Stimulated activated CD4-positive, alpha-beta T cell treated with anti-CD3 and anti-CD28 coated beads, Interleukin-1b, Interleukin-23, amount 100 ng/mL, for 4 hours (primary cell): ENCODE results near the gene GAS2L2.
"Not testable (repeated sequence)": the region's sequence is repeated elsewhere in the genome, so short reads cannot be mapped to it uniquely, and the experiment has no call there.

ENCODE experiments used
- DNase-seq, 2 donors: peaks; one replicate each; pipeline ENCODE4 v3.0.0-alpha.2; 2020; ENCODE audit warnings: low read depth in 2 of 2

GAS2L2 gene

DNA sequence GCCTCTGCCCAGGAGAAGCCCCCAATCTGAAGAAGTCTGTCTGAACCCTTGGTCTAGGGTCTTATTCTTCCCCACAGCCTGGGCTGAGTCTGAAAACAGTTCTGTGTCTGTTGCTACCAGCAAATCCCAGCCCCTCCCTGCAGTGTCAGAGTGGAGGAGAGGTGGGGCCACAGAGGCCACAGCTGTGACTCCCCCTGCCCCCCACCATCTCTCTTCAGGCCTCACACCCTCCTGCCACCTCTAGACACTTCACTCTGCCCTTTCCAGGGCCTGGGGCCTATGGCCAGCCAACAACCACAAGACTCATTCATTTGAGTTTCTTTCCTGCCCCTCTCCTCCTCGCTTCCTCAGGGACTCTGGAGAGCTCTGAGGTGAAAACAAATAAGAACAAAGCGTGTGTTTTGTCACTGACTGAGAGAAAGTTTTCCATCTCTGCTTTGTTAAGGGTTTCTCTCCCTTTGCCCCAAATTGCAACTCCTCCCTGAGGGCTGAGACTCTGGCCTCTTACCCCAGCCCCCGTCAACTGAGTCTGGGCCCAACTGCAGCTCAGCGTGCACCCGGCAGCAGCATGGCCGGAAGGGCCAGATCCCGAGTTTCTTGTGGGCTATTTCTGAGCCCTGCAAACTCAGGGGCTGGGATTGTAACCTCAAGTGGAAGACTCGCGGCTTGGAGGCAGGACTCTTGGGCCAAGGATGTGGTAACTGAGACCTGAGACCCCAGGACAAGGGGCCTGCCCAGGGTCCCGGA, 20.8 kb upstream of the GAS2L2 start:
- no peak for DNase-seq

DNA sequence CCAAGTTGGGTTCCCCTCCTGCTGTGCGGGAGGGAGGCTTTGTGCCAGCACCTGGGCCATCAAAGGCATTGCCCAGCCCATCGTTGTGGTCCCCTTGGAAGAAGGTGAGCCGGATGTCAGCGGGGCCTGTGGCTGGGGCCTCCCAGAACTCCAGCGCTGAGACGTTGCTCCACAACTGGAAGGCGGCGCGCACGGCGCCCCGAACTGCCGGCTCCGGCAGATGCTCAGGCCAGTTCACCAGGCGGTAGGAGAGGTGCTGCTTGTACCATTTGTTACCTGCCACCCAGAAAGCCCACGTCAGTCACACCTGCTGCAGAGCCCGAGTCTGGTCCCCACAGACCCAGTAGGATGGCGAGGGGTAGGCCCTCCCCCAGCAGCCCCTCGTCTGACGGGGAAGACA, 20.1 kb upstream of the GAS2L2 start:
- no peak for DNase-seq

- DNase-seq, result no peak
Observed at GRCh38 chr17:35769895-35770486, 17.0 kb upstream of the GAS2L2 start.

- DNase-seq, result no peak
Observed at GRCh38 chr17:35768797-35769196, 15.8 kb upstream of the GAS2L2 start.

DNA sequence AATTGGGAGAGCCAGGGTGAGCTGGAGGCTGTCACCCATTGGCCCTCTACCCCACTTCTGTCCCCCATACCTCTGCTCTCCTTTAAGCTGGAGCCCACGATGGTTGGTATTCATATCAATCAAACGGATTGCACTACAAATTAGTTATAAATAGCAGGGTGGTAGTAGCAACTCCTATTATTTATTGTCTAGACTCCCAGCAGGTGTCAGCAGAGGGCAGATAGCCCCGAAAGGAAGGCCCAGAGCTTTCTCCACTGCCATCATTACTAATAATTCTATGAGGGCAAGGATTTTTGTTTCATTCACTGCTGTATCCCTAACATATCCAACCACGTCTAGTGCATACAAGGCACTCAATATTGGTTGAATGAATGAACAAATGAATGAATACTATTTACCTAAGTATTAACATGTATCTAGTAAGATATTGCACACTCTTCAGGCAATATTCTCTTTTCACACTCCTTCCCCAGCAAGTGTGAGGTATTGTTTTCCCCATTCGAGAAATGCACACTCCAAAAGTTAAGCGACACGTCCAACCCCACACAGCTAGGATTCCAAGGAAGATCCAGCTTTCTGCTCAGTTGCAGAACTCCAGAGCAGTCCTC, 14.0 kb upstream of the GAS2L2 start:
- peak in 1 of 2 donors; percentile 25 for DNase-seq

- no peak for DNase-seq
Observed at GRCh38 chr17:35766489-35766877, 13.4 kb upstream of the GAS2L2 start.

DNA sequence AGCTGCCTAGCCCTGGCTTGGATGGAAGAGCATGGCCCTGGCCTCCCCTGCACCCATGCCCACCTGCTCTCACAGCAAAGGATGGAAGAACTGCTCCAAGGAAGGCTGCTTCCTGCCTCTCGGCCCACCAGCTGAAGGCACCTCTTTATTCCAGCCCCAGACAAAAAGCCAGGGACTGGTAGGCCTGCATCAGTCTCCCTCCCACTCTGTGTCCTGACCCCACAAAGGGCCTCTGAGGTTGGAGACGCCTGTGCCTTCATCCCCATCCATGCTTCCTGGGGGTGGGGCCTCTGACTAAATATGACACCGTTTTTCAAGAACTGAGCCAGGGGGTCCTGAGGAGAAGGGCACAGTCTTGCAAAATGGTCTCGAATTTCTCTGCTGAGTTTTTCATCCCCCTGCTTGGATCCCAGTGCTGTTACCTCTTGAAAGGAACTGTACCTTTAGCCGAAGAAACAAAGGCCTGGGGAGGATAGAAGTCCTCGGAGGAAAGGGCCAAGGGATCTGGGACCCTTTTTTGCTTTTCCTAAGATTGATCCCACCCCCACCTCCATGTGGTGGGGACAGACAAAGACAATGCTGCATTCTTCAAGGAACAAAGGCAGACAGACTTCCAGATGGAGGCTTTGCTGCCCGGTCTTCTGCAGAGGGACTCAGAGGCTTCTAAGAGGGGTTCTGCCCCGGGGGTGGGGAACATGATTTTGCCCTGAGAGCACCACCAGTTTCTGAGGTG, 12.9 kb upstream of the GAS2L2 start:
- DNase-seq, result no peak

DNA sequence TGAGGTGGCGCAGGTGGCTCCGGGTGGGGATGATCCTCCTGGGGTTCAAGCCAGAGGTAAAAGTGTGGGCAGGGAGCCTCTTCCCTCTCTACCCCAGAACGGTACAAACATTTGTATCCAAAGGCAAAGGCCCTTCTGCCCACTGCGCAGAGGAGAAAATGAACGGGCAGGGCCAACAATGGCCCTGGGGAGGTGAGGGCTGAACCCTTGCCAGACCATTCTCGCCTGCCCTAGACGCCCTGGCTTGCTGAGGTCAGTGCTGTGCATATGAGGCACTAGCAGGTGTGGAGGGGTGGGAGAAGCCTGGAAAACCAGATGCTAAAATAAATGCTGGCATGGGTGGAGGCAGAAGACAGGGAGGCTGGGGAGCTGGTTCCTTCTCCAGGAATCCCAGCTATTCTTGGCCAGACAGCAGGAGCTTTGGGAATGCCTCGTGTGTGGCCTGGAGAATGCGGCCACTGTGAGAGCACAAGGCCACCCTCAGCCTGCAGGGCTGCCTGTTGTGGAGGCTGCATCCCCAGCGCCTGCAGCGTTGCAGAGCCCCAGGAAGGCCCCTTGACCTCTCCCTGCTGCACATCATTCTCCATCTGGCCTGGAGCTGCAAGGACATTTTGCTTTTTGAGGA, 12.2 kb upstream of the GAS2L2 start:
- no peak for DNase-seq

- DNase-seq, result peak; percentile 74 to 87
Observed at GRCh38 chr17:35764123-35764991, 11.3 kb upstream of the GAS2L2 start.

GRCh38 chr17:35763767-35764122, 10.7 kb upstream of the GAS2L2 start:
- DNase-seq, result no peak

DNA sequence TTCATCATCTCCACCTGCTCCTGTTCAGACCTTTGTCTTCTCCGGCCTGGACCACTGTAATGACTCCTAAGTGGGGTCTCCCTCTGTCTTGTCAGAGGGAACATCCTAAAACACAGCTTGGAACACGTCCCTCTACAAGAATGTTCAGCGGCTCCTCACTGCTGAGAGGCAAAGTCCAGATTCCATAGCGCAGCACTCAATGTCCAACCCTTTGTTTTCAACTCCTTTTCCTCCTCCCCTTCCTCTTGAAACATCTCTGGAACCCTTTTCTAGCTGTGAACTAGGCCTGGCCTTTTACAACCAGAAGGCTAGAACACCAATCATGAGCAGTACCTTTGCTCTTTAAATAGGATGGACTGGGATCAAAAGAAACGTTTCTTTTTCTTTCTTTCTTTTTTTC, 8.6 kb upstream of the GAS2L2 start:
- DNase-seq, result no peak

DNA sequence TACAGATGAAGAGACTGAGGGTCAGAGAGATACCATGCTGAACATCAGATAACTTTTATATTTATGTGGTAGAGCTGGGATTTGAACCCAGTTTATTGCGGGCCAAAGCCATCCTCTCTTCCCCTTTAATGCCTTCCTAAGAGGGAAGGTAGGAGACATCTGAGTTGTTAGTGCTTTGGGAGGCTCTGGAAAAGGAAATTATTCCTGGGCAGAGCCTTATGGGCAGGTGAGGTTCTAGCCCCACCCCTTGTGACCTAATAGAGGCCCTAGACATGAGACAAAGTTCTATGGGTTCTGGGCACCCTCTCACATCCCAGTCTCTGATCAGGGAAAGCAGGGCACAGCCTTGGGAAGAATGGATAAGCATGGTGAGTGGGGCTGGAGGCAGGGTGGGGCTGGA, 7.5 kb upstream of the GAS2L2 start, which contains the start of gene C17orf50:
Gene C17orf50, plus strand, starts transcription at position 301 of the 400 bp plus-strand sequence. Its CDS starts 55 bp downstream, at position 356.
- DNase-seq, result no peak

GRCh38 chr17:35757243-35757642, 4.2 kb upstream of the GAS2L2 start:
- DNase-seq, result no peak

DNA sequence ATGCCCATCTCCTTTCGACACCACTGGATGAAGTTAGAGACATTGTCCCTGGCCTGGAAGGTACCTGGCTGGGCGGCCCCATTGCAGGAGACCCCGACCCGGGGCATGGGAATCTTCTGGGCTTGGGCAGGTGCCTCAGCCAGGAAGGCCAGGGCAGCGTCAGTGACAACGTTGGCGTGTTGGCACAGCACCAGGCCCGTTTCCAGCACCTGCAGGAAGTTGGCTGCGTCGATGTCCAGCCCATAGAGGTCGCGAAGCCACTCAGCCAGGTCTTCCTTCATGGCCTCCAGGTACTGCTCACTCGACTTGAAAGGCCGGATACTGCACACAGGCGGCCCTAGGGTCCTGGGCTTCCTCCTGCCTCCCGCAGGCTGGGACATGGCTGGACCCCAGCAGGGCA, 568 bp downstream of the GAS2L2 start:
- DNase-seq, result no peak

DNA sequence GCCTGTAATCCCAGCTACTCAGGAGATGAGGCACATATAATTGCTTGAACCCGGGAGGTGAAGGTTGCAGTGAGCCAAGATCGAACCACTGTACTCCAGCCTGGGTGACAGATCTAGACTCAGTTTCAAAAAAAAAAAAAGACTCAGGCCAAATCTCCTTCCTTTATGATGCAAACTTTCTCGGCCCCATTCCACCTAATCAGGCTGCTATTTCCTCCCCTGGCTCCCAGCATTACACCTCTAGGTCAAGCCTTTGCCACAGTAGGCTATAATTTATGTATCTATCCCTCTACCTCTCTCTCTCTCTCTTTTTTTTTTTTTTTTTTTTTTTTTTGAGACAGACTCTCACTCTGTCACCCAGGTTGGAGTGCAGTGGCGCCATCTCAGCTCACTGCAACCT, 1.5 kb downstream of the GAS2L2 start:
- not testable (repeated sequence) for DNase-seq

DNA sequence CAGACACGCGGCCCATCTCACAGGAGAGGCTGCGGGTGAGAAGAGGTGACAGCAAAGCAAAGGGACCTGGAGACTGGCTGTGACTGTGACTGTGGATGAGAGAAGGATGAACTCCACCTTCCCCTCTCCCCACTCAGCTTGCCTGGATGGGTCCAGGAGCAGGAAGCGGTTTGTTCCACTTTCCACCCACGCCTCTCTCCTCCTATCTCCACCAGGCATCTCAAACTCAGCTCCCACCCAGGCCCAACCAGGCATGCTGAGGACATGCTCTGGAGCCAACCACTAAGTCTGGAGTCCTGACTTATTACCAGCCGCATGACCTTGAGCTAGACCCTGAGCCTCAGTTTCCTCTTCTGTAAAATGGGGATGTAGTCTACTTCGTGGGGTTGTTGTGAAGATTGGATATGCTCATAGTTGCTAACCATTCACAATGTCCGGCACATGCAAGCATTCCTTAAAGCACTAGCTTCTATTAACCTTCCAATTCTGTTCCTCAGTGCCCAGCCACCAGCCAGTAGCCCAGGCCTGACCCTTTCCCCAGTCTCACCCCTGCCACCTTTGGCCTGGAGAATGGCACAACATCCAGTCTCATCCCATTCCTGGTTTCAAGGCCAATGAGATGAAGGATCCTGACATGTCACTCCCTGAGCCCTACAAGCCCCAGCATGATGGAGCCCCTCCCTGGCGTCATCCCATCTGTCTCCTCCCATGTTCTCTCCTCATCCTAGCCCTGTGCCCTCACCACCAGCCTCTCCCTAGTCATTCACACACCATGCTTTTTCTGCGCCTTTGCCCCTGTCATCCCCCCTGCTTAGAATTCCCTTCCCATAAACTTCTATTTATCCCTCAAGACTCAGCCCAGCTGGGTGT, 2.3 kb downstream of the GAS2L2 start:
- DNase-seq, result no peak

GRCh38 chr17:35749560-35750412, 3.3 kb downstream of the GAS2L2 start:
- DNase-seq, result no peak

GRCh38 chr17:35748979-35749378, 4.1 kb downstream of the GAS2L2 start:
- DNase-seq, result no peak

DNA sequence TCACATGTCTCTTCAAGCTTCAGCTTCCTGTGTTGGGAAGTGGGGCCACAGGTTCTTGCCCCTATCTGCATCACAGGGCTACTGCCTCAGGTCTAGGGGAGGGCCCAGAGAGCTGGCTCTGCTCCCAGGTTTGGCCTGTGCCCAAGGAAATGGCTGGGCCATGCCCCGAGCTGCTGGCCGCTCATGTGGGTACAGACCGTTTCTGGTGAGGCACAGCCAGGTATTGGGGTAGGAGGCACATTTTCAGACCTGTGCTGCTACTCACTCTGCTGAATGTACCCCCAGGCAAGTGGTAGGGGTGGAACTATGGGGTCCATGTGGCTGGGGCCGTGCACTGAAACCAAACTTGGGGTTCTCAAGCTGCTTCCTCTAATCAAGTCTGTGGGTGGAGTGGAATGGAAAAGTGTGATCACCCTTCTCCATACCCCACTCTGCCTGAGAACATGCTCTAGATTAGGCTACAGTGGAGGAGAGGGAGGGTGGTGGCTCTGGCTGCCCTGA, 4.6 kb downstream of the GAS2L2 start:
- no peak for DNase-seq
